Bladder microvascular endothelial cell (primary cell): Measurements from ENCODE around the gene ADGRD2. TPM values are rescaled to one million over a fixed set of nuclear protein-coding genes. Genes with fewer than 3 reads are reported as not detected.

Source experiments
- total RNA-seq: library from RNA; depleted of rRNA; stranded (reverse); fragments of >200 nt; gene quantifications from 2 replicates; pipeline ENCODE4 v1.2.3, GENCODE V29; 2014

ADGRD2 gene
- total RNA-seq, result under 0.01 TPM in 1 of 2 replicates, not detected in the other

GRCh38 chr9:124450241-124450924, at the start of gene ADGRD2:
TSS of gene ADGRD2 (plus strand) at chr9:124450451. CDS start at chr9:124451667, 1,216 bp downstream.

GRCh38 chr9:124415102-124415851, 35.0 kb upstream of the ADGRD2 start, which contains the start of gene PSMB7:
TSS of gene PSMB7 (minus strand) at chr9:124415442. CDS start at chr9:124415425, 17 bp downstream.

GRCh38 chr9:124506931-124507879, 57.0 kb downstream of the ADGRD2 start, which contains the start of gene NR5A1:
TSS of gene NR5A1 (minus strand) at chr9:124507399. CDS start at chr9:124503395, 4,004 bp downstream.

Other genes starting within 250 kb of the ADGRD2 start
- gene NEK6, start 192.5 kb upstream of the ADGRD2 start, total RNA-seq, result 13.3 and 57.1 TPM in 2 replicates
- gene PSMB7, start 35.0 kb upstream of the ADGRD2 start, total RNA-seq, result 200 and 243 TPM in 2 replicates
- not detected in 2 replicates for gene NR5A1, start 56.9 kb downstream of the ADGRD2 start, total RNA-seq